Cardiac muscle cell (in vitro differentiated cells and primary cell): ENCODE data around the gene CSMD2. TPM values are rescaled to one million over a fixed set of nuclear protein-coding genes. Genes with fewer than 3 reads are reported as not detected.

ENCODE experiments used
- DNase-seq, 2 donors: peaks; one replicate each; pipeline versions ENCODE4 v3.0.0 to v3.0.0-alpha.2; 2010 to 2017; ENCODE audit warnings: low read depth in 1 of 2, low spot score in 1 of 2
- H3K27ac ChIP-seq: fragments of 200-600 bp; sonication (generic); 2 replicates; pipeline ENCODE4 v1.5.1; 2016
- H3K27me3 ChIP-seq: fragments of 200-600 bp; sonication (generic); 2 replicates; pipeline ENCODE4 v1.6.0; 2016; ENCODE audit warnings: control low read depth
- H3K36me3 ChIP-seq: fragments of 200-600 bp; sonication (generic); 2 replicates; pipeline ENCODE4 v1.5.1; 2016; ENCODE audit warnings: control low read depth
- H3K4me1 ChIP-seq: fragments of 200-600 bp; sonication (generic); 2 replicates; pipeline ENCODE4 v1.8.1; 2017; ENCODE audit warnings: low read depth, mild to moderate bottlenecking, mixed run types
- H3K4me3 ChIP-seq: fragments of 200-600 bp; sonication (generic); 2 replicates; pipeline ENCODE4 v1.5.1; 2016; ENCODE audit warnings: mild to moderate bottlenecking
- H3K9me3 ChIP-seq: fragments of 200-600 bp; sonication (generic); 2 replicates; pipeline ENCODE4 v1.5.1; 2017; ENCODE audit warnings: low read depth, mild to moderate bottlenecking, control low read depth
- polyA plus RNA-seq: library from polyadenylated mRNA; unstranded; fragments of >200 nt; fragmentation: Nextera tagmentation; extraction: Ambion mirVana; gene quantifications from 2 replicates; pipeline ENCODE4 v1.2.1, GENCODE V29; 2016
- total RNA-seq: library from RNA; depleted of rRNA; stranded (reverse); fragments of >200 nt; gene quantifications from 2 replicates; pipeline ENCODE4 v1.2.3, GENCODE V29; 2016
- TF ChIP-seq, protein P1 (sequence below): IDR thresholded peaks from 2 replicates; pipeline ENCODE4 v1.5.1; 2012; ENCODE audit warnings: low read depth, mild to moderate bottlenecking, low read length

CSMD2 gene
- total and polyA plus RNA-seq, 2 experiments from 2014 or later: 0.24 TPM; not detected in 1

DNA sequence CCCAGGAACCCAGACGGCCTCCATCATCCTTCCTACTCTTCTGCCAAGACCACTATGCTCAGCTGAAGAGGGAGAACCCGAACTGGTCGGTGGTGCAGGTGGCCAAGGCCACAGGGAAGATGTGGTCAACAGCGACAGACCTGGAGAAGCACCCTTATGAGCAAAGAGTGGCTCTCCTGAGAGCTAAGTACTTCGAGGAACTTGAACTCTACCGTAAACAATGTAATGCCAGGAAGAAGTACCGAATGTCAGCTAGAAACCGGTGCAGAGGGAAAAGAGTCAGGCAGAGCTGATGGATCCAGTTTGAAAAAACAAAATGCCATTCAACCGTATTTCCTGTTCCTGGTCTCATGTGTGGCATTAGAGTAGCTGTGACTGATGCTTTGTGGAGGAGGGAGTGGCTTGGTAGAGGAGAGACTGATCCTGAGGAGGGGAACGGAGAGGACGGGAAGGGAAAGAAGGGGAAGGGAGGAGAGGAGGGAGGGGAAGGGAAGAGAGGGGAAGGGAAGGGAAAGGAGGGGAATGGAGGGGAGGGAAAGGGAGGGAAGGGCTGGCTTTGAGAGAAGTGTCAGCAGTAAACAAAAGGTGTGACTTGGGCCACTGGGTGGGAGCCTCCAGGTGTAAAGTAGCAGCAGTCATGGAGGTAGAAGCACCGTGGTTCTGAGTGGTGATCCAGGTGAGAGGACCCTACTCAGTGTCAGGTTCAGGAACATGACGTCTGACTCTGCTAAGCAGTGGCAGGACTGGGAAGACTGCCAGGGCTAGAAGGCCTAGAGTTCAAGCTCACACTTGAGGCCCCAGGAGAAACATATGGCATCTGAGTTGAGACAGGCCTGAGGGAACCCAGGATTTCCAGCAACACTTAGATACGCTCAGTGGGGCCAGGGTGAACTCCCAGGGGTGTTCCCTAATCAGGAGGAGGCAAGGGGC is 300.3 kb downstream of the CSMD2 start:
- no peak for DNase-seq
- TF ChIP-seq, protein P1, sequence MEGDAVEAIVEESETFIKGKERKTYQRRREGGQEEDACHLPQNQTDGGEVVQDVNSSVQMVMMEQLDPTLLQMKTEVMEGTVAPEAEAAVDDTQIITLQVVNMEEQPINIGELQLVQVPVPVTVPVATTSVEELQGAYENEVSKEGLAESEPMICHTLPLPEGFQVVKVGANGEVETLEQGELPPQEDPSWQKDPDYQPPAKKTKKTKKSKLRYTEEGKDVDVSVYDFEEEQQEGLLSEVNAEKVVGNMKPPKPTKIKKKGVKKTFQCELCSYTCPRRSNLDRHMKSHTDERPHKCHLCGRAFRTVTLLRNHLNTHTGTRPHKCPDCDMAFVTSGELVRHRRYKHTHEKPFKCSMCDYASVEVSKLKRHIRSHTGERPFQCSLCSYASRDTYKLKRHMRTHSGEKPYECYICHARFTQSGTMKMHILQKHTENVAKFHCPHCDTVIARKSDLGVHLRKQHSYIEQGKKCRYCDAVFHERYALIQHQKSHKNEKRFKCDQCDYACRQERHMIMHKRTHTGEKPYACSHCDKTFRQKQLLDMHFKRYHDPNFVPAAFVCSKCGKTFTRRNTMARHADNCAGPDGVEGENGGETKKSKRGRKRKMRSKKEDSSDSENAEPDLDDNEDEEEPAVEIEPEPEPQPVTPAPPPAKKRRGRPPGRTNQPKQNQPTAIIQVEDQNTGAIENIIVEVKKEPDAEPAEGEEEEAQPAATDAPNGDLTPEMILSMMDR: no peak
- no peaks in the 10 kb centered on the region for H3K36me3 ChIP-seq
- H3K4me1 ChIP-seq: no peaks in the 10 kb centered on the region
- H3K9me3 ChIP-seq: no peaks in the 10 kb centered on the region
- no peak overlapping the region for H3K4me3 ChIP-seq
- no peaks in the 10 kb centered on the region for H3K27me3 ChIP-seq
- no peak overlapping the region for H3K27ac ChIP-seq

DNA sequence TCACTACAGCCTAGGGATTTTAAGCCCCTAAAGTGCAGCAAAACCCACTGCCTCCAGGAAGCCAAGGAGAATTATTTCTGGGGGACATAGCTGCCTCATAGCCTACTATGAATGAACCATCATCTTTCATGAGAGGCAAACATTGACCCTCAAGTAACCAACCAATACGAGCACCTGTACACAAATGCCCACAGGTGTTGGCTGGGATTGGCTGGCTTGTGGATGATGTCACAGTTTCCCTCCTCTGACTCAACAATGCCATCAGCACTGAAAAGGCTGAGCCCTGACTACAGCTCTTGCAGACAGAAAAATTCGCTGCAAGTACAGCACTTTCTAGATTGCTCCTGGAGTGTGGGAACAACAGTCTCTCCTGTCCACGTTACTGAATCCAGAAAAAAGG is 301.3 kb downstream of the CSMD2 start, which contains the start of gene HMGB4:
TSS of gene HMGB4 (plus strand) at position 301 of the 400 bp plus-strand sequence. CDS start 113 bp downstream, outside the sequence.
- no peaks in the 10 kb centered on the region for H3K4me1 ChIP-seq
- H3K36me3 ChIP-seq: no peaks in the 10 kb centered on the region
- H3K9me3 ChIP-seq: no peaks in the 10 kb centered on the region
- H3K27ac ChIP-seq: no peak within 1 kb of the TSS
- no peak within 1 kb of the TSS for H3K4me3 ChIP-seq
- H3K27me3 ChIP-seq: no peaks in the 10 kb centered on the region
- TF ChIP-seq, protein P1: no peak
- no peak for DNase-seq

DNA sequence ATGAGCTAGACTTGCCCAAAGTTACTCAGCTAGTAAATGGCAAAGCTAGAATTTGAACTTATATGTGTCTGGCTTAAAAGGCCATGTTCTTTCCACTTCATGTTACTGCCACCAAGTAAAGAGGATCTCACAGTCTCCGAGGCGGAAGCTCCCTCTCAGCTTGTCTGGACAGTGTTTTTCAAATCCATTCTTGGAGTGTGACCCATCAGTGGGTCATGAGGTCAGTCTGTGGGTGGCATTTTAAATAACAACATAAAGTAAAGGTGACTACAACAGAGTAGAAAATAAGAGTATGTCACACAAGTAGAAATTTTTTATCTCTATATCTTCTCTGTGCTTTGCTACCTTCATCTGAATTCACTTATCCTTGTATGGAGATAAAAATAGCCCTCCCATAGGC is 304.4 kb downstream of the CSMD2 start:
- no peak for DNase-seq
- TF ChIP-seq, protein P1: no peak
- H3K27me3 ChIP-seq: no peaks in the 10 kb centered on the region
- H3K36me3 ChIP-seq: no peaks in the 10 kb centered on the region
- H3K9me3 ChIP-seq: no peaks in the 10 kb centered on the region
- no peaks in the 10 kb centered on the region for H3K4me1 ChIP-seq
- no peak overlapping the region for H3K4me3 ChIP-seq
- H3K27ac ChIP-seq: no peak overlapping the region

DNA sequence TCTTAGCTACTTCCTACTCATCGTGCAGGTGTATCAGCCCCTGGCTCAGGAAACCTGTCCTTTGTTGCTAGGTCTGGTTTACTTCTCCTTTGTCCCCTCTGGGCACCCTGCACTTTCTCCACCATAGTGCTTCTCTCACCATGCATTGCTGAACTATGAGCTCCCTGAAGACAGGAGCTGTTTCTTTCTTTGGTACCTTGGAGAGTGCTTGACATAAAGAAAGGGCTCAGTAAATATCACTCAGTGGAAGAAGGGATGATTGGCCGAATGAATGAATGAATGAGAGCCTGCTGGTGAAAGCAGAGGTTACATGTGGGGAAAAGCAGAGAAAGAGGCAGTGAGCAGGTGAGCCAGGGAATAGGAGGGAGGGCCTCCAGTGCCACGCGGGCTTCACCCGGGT is 310.9 kb downstream of the CSMD2 start:
- no peak for DNase-seq

DNA sequence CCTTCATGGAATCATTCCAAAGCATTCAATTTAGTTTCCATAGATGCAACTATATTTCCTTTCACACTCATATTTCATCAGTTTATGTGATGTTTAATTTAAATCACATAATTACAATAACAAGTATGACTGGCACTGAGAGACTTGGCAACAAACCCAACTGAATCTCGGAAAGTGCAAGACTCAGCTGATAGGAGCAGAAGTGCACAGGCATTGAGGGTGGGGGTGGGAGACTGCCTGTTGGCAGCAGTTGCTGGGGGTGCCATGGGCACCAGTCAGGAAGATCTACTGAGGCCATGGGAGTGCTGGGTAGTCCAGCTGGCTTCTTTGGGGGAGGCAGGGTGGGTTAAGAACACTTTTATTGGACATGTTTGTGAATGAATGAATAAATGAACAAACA is 311.6 kb downstream of the CSMD2 start:
- DNase-seq: no peak
- H3K27me3 ChIP-seq: no peaks in the 10 kb centered on the region

More for the DNA sequence above, 310.9 kb downstream of the CSMD2 start:
- no peaks in the 10 kb centered on the region for H3K9me3 ChIP-seq
- H3K36me3 ChIP-seq: no peaks in the 10 kb centered on the region
- no peaks in the 10 kb centered on the region for H3K27me3 ChIP-seq
- TF ChIP-seq, protein P1: no peak
- no peak overlapping the region for H3K27ac ChIP-seq
- peaks cover 4% of the 10 kb centered on the region for H3K4me1 ChIP-seq
- no peak overlapping the region for H3K4me3 ChIP-seq

More for the DNA sequence above, 311.6 kb downstream of the CSMD2 start:
- no peak overlapping the region for H3K4me3 ChIP-seq
- no peaks in the 10 kb centered on the region for H3K36me3 ChIP-seq
- H3K4me1 ChIP-seq: peaks cover 4% of the 10 kb centered on the region
- TF ChIP-seq, protein P1: no peak
- no peak overlapping the region for H3K27ac ChIP-seq
- no peaks in the 10 kb centered on the region for H3K9me3 ChIP-seq
